Thyroid gland (tissue), 4 donors: ENCODE data around the gene TMEM8B.

Experiments
- CTCF ChIP-seq, 6 experiments: fragments of 200-600 bp in 3 of 6; fragments of 450-650 bp in 3 of 6; sonication (generic) in 3 of 6; IDR thresholded peaks; one replicate each; pipeline ENCODE4 v1.5.1; 2016 to 2019; ENCODE audit warnings: antibody characterized with exemption in 6 of 6, mild to moderate bottlenecking in 2 of 6, inconsistent platforms in 1 of 6, moderate library complexity in 1 of 6
- POLR2A ChIP-seq, 2 donors: fragments of 450-650 bp; IDR thresholded peaks; one replicate each; pipeline ENCODE4 v1.6.1; 2017; ENCODE audit warnings: antibody characterized with exemption in 2 of 2, mild to moderate bottlenecking in 2 of 2, moderate library complexity in 1 of 2

- TF ChIP-seq CTCF (IDR thresholded peaks at IDR 0.05) (no peak), POLR2A (IDR thresholded peaks at IDR 0.05) (no peak)
Measured at GRCh38 chr9:35844628-35845270, 15.7 kb downstream of the TMEM8B start.
